Activated B cell treated with CpG ODN at 0.5 μM for 24 hours (primary cell): Measurements from ENCODE around the gene IGF2BP3. TPM values are rescaled to one million over a fixed set of nuclear protein-coding genes. Genes with fewer than 3 reads are reported as not detected.
A peak's percentile ranks its signal among the peaks of the same experiment; 100 is the strongest.

Experiments
- ATAC-seq: fragments of 200-7000 bp; cut with Tn5 transposase; one replicate; pipeline ENCODE4 v1.10.0; 2021; ENCODE audit warnings: low read depth, mild to moderate bottlenecking, moderate library complexity
- CTCF ChIA-PET: fragments of 350-600 bp; sonication (Branson Sonifier 250); formaldehyde crosslinking; loops from one replicate; lab custom pipeline; 2021; ENCODE audit warnings: antibody characterized with exemption; lab: Charles Lee
- POLR2A ChIA-PET: fragments of 350-600 bp; sonication (Branson Sonifier 250); formaldehyde crosslinking; loops from one replicate; lab custom pipeline; 2021; ENCODE audit warnings: antibody characterized with exemption; lab: Charles Lee
- DNase-seq: peaks from one replicate; pipeline ENCODE4 v3.0.0; 2022
- H3K27ac Mint-ChIP-seq: one replicate; pipeline ENCODE4 v1.8.0; 2020; ENCODE audit warnings: mixed read lengths
- H3K27me3 Mint-ChIP-seq: one replicate; pipeline ENCODE4 v1.8.0; 2021; ENCODE audit warnings: mixed read lengths
- H3K36me3 Mint-ChIP-seq: one replicate; pipeline ENCODE4 v1.8.0; 2021; ENCODE audit warnings: low read depth, mixed read lengths
- H3K4me1 Mint-ChIP-seq: one replicate; pipeline ENCODE4 v1.8.0; 2021; ENCODE audit warnings: mixed read lengths
- H3K4me3 Mint-ChIP-seq: one replicate; pipeline ENCODE4 v1.8.0; 2020; ENCODE audit warnings: mild to moderate bottlenecking, mixed read lengths
- H3K9me3 Mint-ChIP-seq: one replicate; pipeline ENCODE4 v1.8.0; 2020; ENCODE audit warnings: mixed read lengths
- intact Hi-C: fragments of 100-400 bp; cut with micrococcal nuclease; formaldehyde crosslinking; loops from one replicate; pipeline ENCODE4 v1.15.1; 2024
- total RNA-seq: library from RNA; stranded (reverse); gene quantifications from 2 replicates; pipeline ENCODE4 v1.2.3, GENCODE V29; 2022
- TF ChIP-seq, protein P1 (sequence below): fragments of 200-600 bp; IDR thresholded peaks from one replicate; pipeline ENCODE4 v1.8.0; 2022; ENCODE audit warnings: antibody characterized with exemption, mild to moderate bottlenecking

IGF2BP3 gene
- total RNA-seq, 1 donor from 2014 or later = 10.3 TPM

DNA sequence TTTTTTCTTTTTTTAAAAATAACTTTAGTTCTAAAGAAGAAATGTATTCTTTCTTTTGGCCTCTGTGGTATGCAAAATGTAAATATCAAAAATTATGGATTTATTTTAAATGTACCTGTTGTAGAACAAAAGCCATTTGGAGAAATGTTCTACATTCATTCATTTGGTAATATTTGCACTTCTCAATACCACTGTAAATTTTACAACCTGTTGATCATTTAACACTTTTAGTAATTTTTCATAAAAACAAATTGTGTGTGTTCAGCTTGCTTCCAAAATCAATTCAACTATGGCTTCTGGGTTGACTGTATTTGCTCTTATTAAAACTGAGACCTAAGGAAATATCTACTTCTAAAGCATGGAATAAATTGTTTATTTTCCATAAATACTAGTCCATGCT is 2.3 kb upstream of the IGF2BP3 start:
- Mint-ChIP-seq H3K4me3 (no peak overlapping the region), H3K27ac (no peak overlapping the region), H3K4me1 (peaks cover 42% of the 10 kb centered on the region), H3K36me3 (no peaks in the 10 kb centered on the region), H3K27me3 (peaks cover 57% of the 10 kb centered on the region), H3K9me3 (no peaks in the 10 kb centered on the region)
- POLR2A ChIA-PET = interaction anchor here (0.6 to 1.1 kb wide), 3 partner anchors 58 to 907 kb away, joined by 3 to 4 read pairs (median 3); no protein-coding TSS in a partner anchor
- intact Hi-C loops = loop anchor here (5.0 kb wide), 2 partner anchors 125 to 365 kb away; partner anchors contain the start of genes CCDC126 and KLHL7
- CTCF ChIA-PET = interaction anchor here (0.6 to 1.2 kb wide), 4 partner anchors 25 to 194 kb away, joined by 3 to 6 read pairs (median 4); no protein-coding TSS in a partner anchor
- TF ChIP-seq, protein P1, sequence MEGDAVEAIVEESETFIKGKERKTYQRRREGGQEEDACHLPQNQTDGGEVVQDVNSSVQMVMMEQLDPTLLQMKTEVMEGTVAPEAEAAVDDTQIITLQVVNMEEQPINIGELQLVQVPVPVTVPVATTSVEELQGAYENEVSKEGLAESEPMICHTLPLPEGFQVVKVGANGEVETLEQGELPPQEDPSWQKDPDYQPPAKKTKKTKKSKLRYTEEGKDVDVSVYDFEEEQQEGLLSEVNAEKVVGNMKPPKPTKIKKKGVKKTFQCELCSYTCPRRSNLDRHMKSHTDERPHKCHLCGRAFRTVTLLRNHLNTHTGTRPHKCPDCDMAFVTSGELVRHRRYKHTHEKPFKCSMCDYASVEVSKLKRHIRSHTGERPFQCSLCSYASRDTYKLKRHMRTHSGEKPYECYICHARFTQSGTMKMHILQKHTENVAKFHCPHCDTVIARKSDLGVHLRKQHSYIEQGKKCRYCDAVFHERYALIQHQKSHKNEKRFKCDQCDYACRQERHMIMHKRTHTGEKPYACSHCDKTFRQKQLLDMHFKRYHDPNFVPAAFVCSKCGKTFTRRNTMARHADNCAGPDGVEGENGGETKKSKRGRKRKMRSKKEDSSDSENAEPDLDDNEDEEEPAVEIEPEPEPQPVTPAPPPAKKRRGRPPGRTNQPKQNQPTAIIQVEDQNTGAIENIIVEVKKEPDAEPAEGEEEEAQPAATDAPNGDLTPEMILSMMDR = no peak
- DNase-seq (no peak), ATAC-seq (no peak)

DNA sequence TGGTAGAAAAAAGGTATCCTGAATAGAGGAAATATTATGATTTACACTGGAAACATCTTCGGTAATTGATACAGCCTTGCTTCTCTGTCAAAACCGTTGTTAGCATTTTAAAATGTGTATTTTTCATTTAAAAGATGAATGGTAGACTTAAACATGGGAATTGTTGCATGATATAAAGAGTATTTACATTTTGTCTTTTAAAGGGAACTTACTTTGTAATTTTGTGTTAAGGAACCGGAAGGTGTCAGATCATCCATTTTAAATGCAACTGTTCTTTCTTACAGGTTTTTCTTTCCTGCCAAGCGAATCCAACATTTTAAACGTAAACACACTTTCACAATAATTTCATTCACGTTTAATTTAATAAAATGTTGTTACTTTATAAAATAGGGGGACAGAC is 1.8 kb upstream of the IGF2BP3 start:
- Mint-ChIP-seq H3K4me1 (peaks cover 47% of the 10 kb centered on the region), H3K4me3 (peak overlapping the region; percentile 24), H3K36me3 (no peaks in the 10 kb centered on the region), H3K27ac (peak overlapping the region; percentile 56), H3K27me3 (peaks cover 58% of the 10 kb centered on the region), H3K9me3 (no peaks in the 10 kb centered on the region)
- TF ChIP-seq, protein P1 = no peak
- no peak for DNase-seq
- ChIA-PET POLR2A (interaction anchor here (0.6 kb wide), 1 partner anchor 907 kb away, joined by 3 read pairs; no protein-coding TSS in a partner anchor), CTCF (interaction anchor here (1.0 to 1.2 kb wide), 2 partner anchors 114 to 194 kb away, joined by 3 to 6 read pairs; no protein-coding TSS in a partner anchor)
- ATAC-seq = no peak
- intact Hi-C loops = loop anchor here (5.0 kb wide), 2 partner anchors 125 to 365 kb away; partner anchors contain the start of genes CCDC126 and KLHL7

DNA sequence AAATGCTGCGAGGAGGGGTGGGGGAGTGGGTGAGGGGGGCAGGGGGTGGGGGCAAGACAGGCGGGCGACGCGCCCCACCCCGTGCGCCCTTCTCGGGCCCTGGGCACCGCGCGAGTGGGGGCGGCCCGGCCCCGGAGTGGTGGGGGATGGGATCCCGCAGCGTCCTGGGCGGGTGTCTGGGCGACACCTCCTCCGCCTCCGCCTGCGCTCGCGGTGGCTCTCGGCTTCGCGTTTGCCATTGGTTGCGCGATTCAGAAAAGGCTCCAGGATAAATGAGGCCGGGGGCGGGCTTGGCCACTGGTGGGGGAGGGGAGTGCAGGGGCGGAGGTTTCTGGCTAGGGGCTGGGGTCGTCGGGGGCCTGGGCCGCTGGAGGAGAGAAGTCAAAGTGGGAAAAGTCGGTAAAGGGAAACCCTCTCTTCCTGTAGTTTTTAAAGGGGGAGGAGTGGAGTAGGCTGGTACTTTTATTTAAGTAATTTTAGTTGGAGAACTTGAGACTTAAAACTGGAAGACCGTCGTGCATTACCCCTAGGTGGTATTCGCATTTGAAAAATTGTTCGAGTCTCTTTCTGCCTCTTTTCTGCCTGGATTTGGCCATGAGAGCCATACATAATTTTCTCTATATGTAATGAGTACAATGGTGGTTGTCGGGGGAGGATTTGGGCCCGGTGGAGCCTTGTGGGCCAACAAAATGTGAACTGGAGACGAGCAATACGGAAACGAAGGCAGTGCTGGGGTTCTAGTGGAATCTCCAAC is 992 bp upstream of the IGF2BP3 start:
- peak overlapping the region; percentile 88 for H3K4me3 Mint-ChIP-seq
- CTCF ChIA-PET = no interaction called here
- H3K36me3 Mint-ChIP-seq = no peaks in the 10 kb centered on the region
- POLR2A ChIA-PET = no interaction called here
- TF ChIP-seq, protein P1 = no peak
- DNase-seq = peak; percentile 53
- intact Hi-C loops = loop anchor here (2.0 to 5.0 kb wide), 3 partner anchors 60 to 364 kb away; partner anchors contain the start of genes CCDC126, KLHL7 and TRA2A
- no peaks in the 10 kb centered on the region for H3K9me3 Mint-ChIP-seq
- H3K4me1 Mint-ChIP-seq = peaks cover 49% of the 10 kb centered on the region
- peak; percentile 57 for ATAC-seq
- peak overlapping the region; percentile 81 for H3K27ac Mint-ChIP-seq
- peaks cover 52% of the 10 kb centered on the region for H3K27me3 Mint-ChIP-seq

DNA sequence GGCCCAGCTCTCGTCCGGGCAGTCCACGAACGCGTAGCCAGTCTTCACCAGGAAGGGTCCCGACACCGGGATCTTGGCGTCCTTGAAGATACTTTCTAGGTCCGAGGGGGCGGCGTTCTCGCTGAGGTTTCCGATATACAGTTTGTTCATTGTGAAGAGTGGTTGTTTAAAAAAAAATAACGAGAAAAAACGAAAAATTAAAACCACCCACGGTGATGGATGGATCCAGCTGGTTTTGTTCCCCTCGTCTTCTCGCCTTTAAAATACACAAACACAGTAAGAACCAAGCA is 385 bp downstream of the IGF2BP3 start:
- TF ChIP-seq, protein P1 = no peak
- Mint-ChIP-seq H3K27ac (peak overlapping the region; percentile 81), H3K4me1 (peaks cover 54% of the 10 kb centered on the region), H3K9me3 (no peaks in the 10 kb centered on the region), H3K27me3 (peaks cover 57% of the 10 kb centered on the region), H3K36me3 (no peaks in the 10 kb centered on the region), H3K4me3 (peak overlapping the region; percentile 88)
- ATAC-seq (no peak), DNase-seq (no peak)
- ChIA-PET CTCF (no interaction called here), POLR2A (interaction anchor here (0.7 to 1.7 kb wide), 4 partner anchors 21 to 1648 kb away, joined by 3 to 4 read pairs (median 4); partner anchors contain the start of gene MALSU1)
- intact Hi-C loops = loop anchor here (1.0 to 5.0 kb wide), 6 partner anchors 61 to 363 kb away; partner anchors contain the start of genes CCDC126, KLHL7 and TRA2A
